ENCODE measurements around the gene UBXN10. TPM values are rescaled to one million over a fixed set of nuclear protein-coding genes. Genes with fewer than 3 reads are reported as not detected.

The UBXN10 gene
- total and polyA plus RNA-seq, 2 of the 13 experiments (the other 11 are each of a cell fraction or from before 2014, with no cell fraction given), result 0.04 to 0.05 TPM

DNA sequence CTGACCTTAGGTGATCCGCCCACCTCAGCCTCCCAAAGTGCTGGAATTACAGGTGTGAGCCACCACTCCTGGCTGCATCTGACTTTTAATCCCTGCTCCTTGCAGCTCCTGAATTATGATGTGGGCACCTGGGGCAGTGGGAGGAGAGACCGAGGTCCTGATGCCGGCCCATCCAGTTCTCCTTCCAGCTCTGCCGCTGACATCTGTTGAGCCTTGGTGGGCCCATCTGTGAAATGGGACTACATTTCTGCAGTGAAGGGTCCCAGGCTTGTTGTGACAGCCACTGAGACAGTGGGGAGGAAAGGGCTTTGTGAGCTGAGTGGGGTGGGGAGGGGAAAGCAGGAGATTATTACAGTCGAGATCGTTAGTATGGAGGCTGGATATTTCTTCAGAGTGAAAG is 34.9 kb upstream of the UBXN10 start:
- WGBS (ENCODE audit: low lambda C conversion rate), result 91% methylated on average over 6 of the region's 6 CpGs
- Histone ChIP-seq H3K36me3 (replicated peaks in 1 of 2; ENCODE audit: control insufficient read depth in 1 of 2, insufficient read depth in 2 of 2, low read length in 2 of 2) (no peaks in the 10 kb centered on the region), H3K9ac (ENCODE audit: insufficient read depth, low read depth, low read length) (no peak overlapping the region), H3K4me1 (ENCODE audit: insufficient read depth, low read length) (peaks cover 17% of the 10 kb centered on the region), H3K79me2 (ENCODE audit: insufficient read depth, low read length) (no peaks in the 10 kb centered on the region), H4K20me1 (ENCODE audit: insufficient read depth, low read length) (no peaks in the 10 kb centered on the region), H2AFZ (ENCODE audit: low read length) (no peak overlapping the region), H3K4me2 (ENCODE audit: low read depth, low read length) (no peak overlapping the region), H3K9me3 (ENCODE audit: low read length) (no peaks in the 10 kb centered on the region), H3K4me3 (replicated peaks in 1 of 3; ENCODE audit: insufficient read depth in 1 of 3, low read depth in 2 of 3, low read length in 3 of 3) (no peak overlapping the region), H3K27me3 (ENCODE audit: control insufficient read depth in 1 of 2, insufficient read depth in 2 of 2, low read length in 2 of 2) (peaks cover 0 to 1% of the 10 kb centered on the region in 2 experiments; a peak in 1 of 5 replicates), H3K27ac (ENCODE audit: extremely low read length, insufficient read depth, low read length) (no peak overlapping the region)
- FAIRE-seq (no peak), ATAC-seq (no peak), DNase-seq (ENCODE audit: low spot score) (no peak)
- POLR2A ChIA-PET, result no interaction called here
- BruUV-seq (replicated peaks), result no TSS peak
- intact Hi-C loops (cut with micrococcal nuclease; ENCODE audit: unreplicated experiment) (no loop called here), in situ Hi-C loops (cut with HindIII; ENCODE audit: extremely low pct_ligation_motif_present, low pct_unique_long_range_greater_than_20kb) (loop anchor here (5.0 kb wide), 2 partner anchors 179 to 229 kb away; partner anchors contain the start of gene PLA2G2E)
- peak; percentile 68 for TF ChIP-seq ZNF629 (CRISPR knock-in tag; conservative IDR thresholded peaks at IDR 0.05)
- TF ChIP-seq, protein P1, sequence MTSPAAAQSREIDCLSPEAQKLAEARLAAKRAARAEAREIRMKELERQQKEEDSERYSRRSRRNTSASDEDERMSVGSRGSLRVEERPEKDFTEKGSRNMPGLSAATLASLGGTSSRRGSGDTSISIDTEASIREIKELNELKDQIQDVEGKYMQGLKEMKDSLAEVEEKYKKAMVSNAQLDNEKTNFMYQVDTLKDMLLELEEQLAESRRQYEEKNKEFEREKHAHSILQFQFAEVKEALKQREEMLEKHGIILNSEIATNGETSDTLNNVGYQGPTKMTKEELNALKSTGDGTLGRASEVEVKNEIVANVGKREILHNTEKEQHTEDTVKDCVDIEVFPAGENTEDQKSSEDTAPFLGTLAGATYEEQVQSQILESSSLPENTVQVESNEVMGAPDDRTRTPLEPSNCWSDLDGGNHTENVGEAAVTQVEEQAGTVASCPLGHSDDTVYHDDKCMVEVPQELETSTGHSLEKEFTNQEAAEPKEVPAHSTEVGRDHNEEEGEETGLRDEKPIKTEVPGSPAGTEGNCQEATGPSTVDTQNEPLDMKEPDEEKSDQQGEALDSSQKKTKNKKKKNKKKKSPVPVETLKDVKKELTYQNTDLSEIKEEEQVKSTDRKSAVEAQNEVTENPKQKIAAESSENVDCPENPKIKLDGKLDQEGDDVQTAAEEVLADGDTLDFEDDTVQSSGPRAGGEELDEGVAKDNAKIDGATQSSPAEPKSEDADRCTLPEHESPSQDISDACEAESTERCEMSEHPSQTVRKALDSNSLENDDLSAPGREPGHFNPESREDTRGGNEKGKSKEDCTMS (CRISPR knock-in tag; conservative IDR thresholded peaks at IDR 0.05), result no peak
- CTCF ChIA-PET (ENCODE audit: low intra/inter-chr PET ratio, low total read pairs), result interaction anchor here (2.0 to 3.6 kb wide), 2 partner anchors 176 to 233 kb away, joined by 15 to 30 read pairs; no protein-coding TSS in a partner anchor

DNA sequence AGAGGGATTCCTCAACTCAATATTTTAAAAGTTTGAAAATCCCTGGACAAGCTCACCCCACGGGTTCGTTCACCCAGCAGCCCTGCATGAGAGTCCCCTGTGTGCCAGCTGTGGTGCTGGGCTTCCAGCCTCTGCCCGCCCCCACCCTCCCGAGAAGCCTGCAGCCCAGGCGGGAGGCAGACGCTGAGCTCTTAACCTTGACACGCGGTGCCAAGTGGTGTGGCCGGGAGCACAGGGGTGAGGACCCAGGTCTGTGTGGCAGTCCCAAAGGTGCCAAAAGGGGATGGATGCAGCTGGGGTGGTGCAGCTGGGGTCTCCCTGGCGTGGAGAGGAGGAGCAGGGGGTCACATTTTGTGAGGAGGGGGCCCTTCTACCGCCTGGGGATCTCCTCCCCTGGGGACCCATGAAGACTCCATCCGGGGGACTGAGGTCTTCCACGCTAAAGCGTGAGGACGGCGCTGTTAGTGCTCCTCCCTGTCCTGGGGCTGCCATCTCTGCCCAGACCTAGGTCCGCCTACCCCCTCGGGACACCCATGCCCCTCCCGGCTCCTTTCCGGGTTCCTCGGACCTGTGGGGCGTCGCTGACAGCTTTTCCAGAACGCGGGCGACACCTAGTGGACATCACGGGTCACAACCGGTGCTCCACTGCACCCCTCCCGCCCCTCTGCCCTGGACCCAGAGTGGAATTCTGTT is 33.8 kb upstream of the UBXN10 start:
- POLR2A ChIA-PET, result interaction anchor here (1.3 kb wide), 1 partner anchor 177 kb away, joined by 11 read pairs; no protein-coding TSS in a partner anchor
- no peak for TF ChIP-seq HNRNPUL1 (IDR thresholded peaks at IDR 0.05; ENCODE audit: low read depth, low read length)
- no peak for TF ChIP-seq RFX3 (CRISPR knock-in tag; IDR thresholded peaks at IDR 0.05)
- no peak for TF ChIP-seq TGIF2 (CRISPR knock-in tag; IDR thresholded peaks at IDR 0.05)
- TF ChIP-seq SPEN (CRISPR knock-in tag; IDR thresholded peaks at IDR 0.05; ENCODE audit: low read depth), result 0 out of 2 replicates have a peak, but pooled peaks have one; percentile 24
- TF ChIP-seq, protein P2, sequence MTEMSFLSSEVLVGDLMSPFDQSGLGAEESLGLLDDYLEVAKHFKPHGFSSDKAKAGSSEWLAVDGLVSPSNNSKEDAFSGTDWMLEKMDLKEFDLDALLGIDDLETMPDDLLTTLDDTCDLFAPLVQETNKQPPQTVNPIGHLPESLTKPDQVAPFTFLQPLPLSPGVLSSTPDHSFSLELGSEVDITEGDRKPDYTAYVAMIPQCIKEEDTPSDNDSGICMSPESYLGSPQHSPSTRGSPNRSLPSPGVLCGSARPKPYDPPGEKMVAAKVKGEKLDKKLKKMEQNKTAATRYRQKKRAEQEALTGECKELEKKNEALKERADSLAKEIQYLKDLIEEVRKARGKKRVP (CRISPR knock-in tag; IDR thresholded peaks at IDR 0.05), result no peak
- no peak for TF ChIP-seq SIN3A (IDR thresholded peaks at IDR 0.05; ENCODE audit: borderline replicate concordance, low read depth, low read length)
- TF ChIP-seq ZSCAN30 (CRISPR knock-in tag; IDR thresholded peaks at IDR 0.05), result no peak
- TF ChIP-seq, protein P3, sequence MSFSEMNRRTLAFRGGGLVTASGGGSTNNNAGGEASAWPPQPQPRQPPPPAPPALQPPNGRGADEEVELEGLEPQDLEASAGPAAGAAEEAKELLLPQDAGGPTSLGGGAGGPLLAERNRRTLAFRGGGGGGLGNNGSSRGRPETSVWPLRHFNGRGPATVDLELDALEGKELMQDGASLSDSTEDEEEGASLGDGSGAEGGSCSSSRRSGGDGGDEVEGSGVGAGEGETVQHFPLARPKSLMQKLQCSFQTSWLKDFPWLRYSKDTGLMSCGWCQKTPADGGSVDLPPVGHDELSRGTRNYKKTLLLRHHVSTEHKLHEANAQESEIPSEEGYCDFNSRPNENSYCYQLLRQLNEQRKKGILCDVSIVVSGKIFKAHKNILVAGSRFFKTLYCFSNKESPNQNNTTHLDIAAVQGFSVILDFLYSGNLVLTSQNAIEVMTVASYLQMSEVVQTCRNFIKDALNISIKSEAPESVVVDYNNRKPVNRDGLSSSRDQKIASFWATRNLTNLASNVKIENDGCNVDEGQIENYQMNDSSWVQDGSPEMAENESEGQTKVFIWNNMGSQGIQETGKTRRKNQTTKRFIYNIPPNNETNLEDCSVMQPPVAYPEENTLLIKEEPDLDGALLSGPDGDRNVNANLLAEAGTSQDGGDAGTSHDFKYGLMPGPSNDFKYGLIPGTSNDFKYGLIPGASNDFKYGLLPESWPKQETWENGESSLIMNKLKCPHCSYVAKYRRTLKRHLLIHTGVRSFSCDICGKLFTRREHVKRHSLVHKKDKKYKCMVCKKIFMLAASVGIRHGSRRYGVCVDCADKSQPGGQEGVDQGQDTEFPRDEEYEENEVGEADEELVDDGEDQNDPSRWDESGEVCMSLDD (CRISPR knock-in tag; IDR thresholded peaks at IDR 0.05; ENCODE audit: borderline replicate concordance), result no peak

More for the DNA sequence above, 33.8 kb upstream of the UBXN10 start:
- 54% methylated on average over 6 of the region's 29 CpGs for WGBS (ENCODE audit: low lambda C conversion rate)
- CTCF ChIA-PET (ENCODE audit: low intra/inter-chr PET ratio, low total read pairs), result interaction anchor here (0.7 to 3.6 kb wide), 3 partner anchors 177 to 234 kb away, joined by 3 to 30 read pairs (median 15); no protein-coding TSS in a partner anchor
- Histone ChIP-seq H3K36me3 (replicated peaks in 1 of 2; ENCODE audit: control insufficient read depth in 1 of 2, insufficient read depth in 2 of 2, low read length in 2 of 2) (no peaks in the 10 kb centered on the region), H4K20me1 (ENCODE audit: insufficient read depth, low read length) (no peaks in the 10 kb centered on the region), H3K79me2 (ENCODE audit: insufficient read depth, low read length) (no peaks in the 10 kb centered on the region), H3K4me2 (ENCODE audit: low read depth, low read length) (peak overlapping the region; percentile 71), H3K4me3 (replicated peaks in 1 of 3; ENCODE audit: insufficient read depth in 1 of 3, low read depth in 2 of 3, low read length in 3 of 3) (peak overlapping the region in 1 of 3 experiments; percentile 54; a peak in 1 of 6 replicates), H2AFZ (ENCODE audit: low read length) (no peak overlapping the region), H3K27me3 (ENCODE audit: control insufficient read depth in 1 of 2, insufficient read depth in 2 of 2, low read length in 2 of 2) (peaks cover 0 to 1% of the 10 kb centered on the region in 2 experiments; a peak in 1 of 5 replicates), H3K9ac (ENCODE audit: insufficient read depth, low read depth, low read length) (0 out of 2 replicates have a peak overlapping the region, but pooled peaks have one; percentile 41), H3K9me3 (ENCODE audit: low read length) (no peaks in the 10 kb centered on the region), H3K4me1 (ENCODE audit: insufficient read depth, low read length) (peaks cover 17% of the 10 kb centered on the region), H3K27ac (ENCODE audit: extremely low read length, insufficient read depth, low read length) (no peak overlapping the region)
- in situ Hi-C loops (cut with HindIII; ENCODE audit: extremely low pct_ligation_motif_present, low pct_unique_long_range_greater_than_20kb), result loop anchor here (5.0 kb wide), 2 partner anchors 180 to 230 kb away; partner anchors contain the start of gene PLA2G2E
- DNase-seq (ENCODE audit: low spot score) (peak; percentile 60), FAIRE-seq (no peak), ATAC-seq (peak; percentile 92)
- intact Hi-C loops (cut with micrococcal nuclease; ENCODE audit: unreplicated experiment), result loop anchor here (1.0 kb wide), 2 partner anchors 177 to 234 kb away; no protein-coding TSS in a partner anchor
- BruUV-seq (replicated peaks), result no TSS peak
